ENCODE measurements around the gene C1GALT1.

C1GALT1 gene

DNA sequence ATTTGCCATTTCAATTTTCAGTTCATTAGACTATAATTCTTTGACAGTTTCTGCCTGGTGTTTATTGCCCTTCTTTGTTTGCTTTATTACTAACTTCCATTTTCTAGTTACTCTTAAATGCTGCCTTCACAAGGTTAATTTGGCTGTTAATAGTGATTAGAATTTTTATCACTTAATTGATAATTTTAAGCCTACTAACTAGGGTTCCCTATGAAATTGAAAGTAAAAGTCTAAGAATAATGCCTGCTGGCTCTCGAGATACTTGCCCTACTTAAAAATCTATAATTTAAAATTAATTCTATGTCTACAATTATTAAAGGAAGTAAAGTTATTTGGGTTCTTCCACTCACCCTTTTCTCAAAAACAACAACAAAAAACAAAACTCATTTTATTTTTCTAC is 65.3 kb downstream of the C1GALT1 start:
- no peak overlapping the region for H3K4me3 ChIP-seq (ENCODE audit: low read depth in 1 of 2, low read length in 1 of 2)
- H3K27ac ChIP-seq = no peak overlapping the region
- peaks cover 12 to 15% of the 10 kb centered on the region in 2 experiments for H3K4me1 ChIP-seq (ENCODE audit: control insufficient read depth in 1 of 2, insufficient read depth in 1 of 2, low read depth in 1 of 2, low read length in 1 of 2)
- no peaks in the 10 kb centered on the region for H3K9me3 ChIP-seq
- H3K36me3 ChIP-seq = peaks cover 20% of the 10 kb centered on the region
- TF ChIP-seq, protein P1, sequence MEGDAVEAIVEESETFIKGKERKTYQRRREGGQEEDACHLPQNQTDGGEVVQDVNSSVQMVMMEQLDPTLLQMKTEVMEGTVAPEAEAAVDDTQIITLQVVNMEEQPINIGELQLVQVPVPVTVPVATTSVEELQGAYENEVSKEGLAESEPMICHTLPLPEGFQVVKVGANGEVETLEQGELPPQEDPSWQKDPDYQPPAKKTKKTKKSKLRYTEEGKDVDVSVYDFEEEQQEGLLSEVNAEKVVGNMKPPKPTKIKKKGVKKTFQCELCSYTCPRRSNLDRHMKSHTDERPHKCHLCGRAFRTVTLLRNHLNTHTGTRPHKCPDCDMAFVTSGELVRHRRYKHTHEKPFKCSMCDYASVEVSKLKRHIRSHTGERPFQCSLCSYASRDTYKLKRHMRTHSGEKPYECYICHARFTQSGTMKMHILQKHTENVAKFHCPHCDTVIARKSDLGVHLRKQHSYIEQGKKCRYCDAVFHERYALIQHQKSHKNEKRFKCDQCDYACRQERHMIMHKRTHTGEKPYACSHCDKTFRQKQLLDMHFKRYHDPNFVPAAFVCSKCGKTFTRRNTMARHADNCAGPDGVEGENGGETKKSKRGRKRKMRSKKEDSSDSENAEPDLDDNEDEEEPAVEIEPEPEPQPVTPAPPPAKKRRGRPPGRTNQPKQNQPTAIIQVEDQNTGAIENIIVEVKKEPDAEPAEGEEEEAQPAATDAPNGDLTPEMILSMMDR (IDR thresholded peaks at IDR 0.05) = no peak
- no peaks in the 10 kb centered on the region for H3K27me3 ChIP-seq

DNA sequence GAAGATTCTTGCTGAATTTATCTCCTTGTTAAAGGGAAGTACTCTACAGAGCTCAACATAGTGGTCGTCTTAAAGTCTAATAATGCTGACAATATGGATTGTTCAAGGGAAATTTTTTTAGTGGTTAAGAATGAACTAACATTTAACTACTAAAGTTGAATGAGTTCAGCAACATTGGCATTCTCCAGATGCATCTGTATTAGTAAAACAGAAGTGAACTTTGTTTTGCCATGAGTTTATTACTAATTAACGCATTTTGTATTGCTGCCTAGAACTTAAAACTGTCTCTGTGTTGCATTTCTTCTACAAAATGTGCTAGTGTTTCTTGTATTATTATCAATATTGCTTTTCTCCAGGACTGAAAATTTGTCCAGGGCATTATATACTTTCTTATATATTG is 67.5 kb downstream of the C1GALT1 start:
- TF ChIP-seq, protein P1 (IDR thresholded peaks at IDR 0.05) = no peak
- H3K36me3 ChIP-seq = peaks cover 10% of the 10 kb centered on the region
- H3K27me3 ChIP-seq = no peaks in the 10 kb centered on the region
- no peaks in the 10 kb centered on the region for H3K9me3 ChIP-seq
- H3K4me3 ChIP-seq (ENCODE audit: low read depth in 1 of 2, low read length in 1 of 2) = no peak overlapping the region
- H3K27ac ChIP-seq = no peak overlapping the region
- H3K4me1 ChIP-seq (ENCODE audit: control insufficient read depth in 1 of 2, insufficient read depth in 1 of 2, low read depth in 1 of 2, low read length in 1 of 2) = peaks cover 12 to 15% of the 10 kb centered on the region in 2 experiments

DNA sequence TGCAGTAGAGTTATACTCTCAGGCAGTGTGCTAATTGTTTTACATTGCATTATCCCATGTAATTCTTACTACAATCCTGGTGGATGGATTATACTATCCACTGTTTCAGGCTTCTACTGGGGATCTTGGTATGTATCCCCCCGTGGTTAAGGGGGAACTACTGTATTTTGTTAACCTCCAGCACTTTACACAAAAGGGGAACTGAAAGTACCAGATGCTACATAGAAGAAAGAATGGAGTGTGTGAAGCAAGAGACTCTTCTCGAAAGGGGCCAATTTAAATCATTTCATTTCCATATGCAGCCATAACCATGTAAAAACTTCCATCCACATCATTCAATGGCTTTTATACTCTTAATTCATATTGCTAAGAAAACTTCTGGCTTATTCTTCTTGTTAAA is 69.4 kb downstream of the C1GALT1 start:
- no peaks in the 10 kb centered on the region for H3K36me3 ChIP-seq
- H3K27me3 ChIP-seq = no peaks in the 10 kb centered on the region
- no peak overlapping the region for H3K4me3 ChIP-seq (ENCODE audit: low read depth in 1 of 2, low read length in 1 of 2)
- no peaks in the 10 kb centered on the region for H3K9me3 ChIP-seq
- H3K4me1 ChIP-seq (ENCODE audit: control insufficient read depth in 1 of 2, insufficient read depth in 1 of 2, low read depth in 1 of 2, low read length in 1 of 2) = peaks cover 14 to 16% of the 10 kb centered on the region in 2 experiments
- peak overlapping the region; percentile 70 for H3K27ac ChIP-seq
- TF ChIP-seq, protein P1 (IDR thresholded peaks at IDR 0.05) = no peak

DNA sequence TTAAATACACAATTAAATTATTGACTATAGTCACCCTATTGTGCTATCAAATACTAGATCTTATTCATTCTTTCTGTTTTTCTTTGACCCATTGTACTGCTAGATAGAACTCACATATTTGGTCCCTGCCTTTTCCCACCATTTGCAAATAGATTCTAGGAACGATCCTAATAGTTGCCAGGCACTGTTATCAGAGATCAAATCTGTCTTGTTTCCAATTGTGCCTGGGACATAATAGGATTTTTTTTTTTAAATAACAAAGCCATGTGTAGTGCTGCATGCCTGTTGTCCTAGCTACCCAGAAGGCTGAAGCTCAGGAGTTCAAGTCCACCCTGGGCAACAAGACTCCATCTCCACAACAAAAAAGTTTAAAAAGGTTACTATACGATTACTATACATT is 72.0 kb downstream of the C1GALT1 start:
- TF ChIP-seq, protein P1 (IDR thresholded peaks at IDR 0.05) = no peak
- H3K36me3 ChIP-seq = no peaks in the 10 kb centered on the region
- H3K27ac ChIP-seq = no peak overlapping the region
- no peak overlapping the region for H3K4me3 ChIP-seq (ENCODE audit: low read depth in 1 of 2, low read length in 1 of 2)
- no peaks in the 10 kb centered on the region for H3K9me3 ChIP-seq
- no peaks in the 10 kb centered on the region for H3K27me3 ChIP-seq
- peaks cover 35 to 41% of the 10 kb centered on the region in 2 experiments for H3K4me1 ChIP-seq (ENCODE audit: control insufficient read depth in 1 of 2, insufficient read depth in 1 of 2, low read depth in 1 of 2, low read length in 1 of 2)

DNA sequence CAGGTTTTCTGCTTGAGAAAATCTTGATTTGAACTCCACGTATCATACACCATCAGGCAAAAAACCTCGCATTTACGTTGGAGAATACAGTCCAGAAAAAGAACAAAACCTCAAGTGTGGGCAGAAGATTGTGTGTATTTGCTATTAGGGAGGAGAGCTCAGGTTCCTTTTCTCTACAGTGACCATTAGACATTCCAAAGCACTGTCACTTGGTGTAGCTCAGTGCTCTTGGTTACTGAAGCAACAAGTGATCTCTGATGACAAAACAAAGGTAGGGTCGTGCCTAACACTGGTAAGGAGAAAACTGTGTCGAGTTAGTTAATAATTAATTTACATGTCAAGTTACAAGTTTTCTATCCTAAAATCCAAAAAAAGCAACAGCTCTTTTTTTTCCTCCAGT is 72.6 kb downstream of the C1GALT1 start:
- Histone ChIP-seq H3K36me3 (no peaks in the 10 kb centered on the region), H3K9me3 (no peaks in the 10 kb centered on the region), H3K4me1 (ENCODE audit: control insufficient read depth in 1 of 2, insufficient read depth in 1 of 2, low read depth in 1 of 2, low read length in 1 of 2) (peaks cover 41 to 46% of the 10 kb centered on the region in 2 experiments), H3K4me3 (ENCODE audit: low read depth in 1 of 2, low read length in 1 of 2) (no peak overlapping the region), H3K27ac (no peak overlapping the region), H3K27me3 (no peaks in the 10 kb centered on the region)
- TF ChIP-seq, protein P1 (IDR thresholded peaks at IDR 0.05) = no peak

Data from neutrophil (primary cell).